Bronchial epithelial cell (primary cell): ENCODE measurements around the gene FTO. TPM values are rescaled to one million over a fixed set of nuclear protein-coding genes. Genes with fewer than 3 reads are reported as not detected.

Experiments used
- DNase-seq: peaks from one replicate; pipeline ENCODE4 v3.0.0-alpha.2; 2010; ENCODE audit warnings: low read depth
- FAIRE-seq: peaks from 2 replicates; lab custom pipeline; 2011; peaks lifted over from hg19 to GRCh38; lab: Jason Lieb, UNC
- H3K27me3 ChIP-seq: 2 replicates; pipeline ENCODE4 v1.5.1; 2011; ENCODE audit warnings: low read length; ENCODE audit not compliant: control insufficient read depth, insufficient read depth
- H3K36me3 ChIP-seq: 2 replicates; pipeline ENCODE4 v1.5.1; 2011; ENCODE audit warnings: low read length; ENCODE audit not compliant: control insufficient read depth, insufficient read depth
- H3K4me3 ChIP-seq: 2 replicates; pipeline ENCODE4 v1.5.1; 2011; ENCODE audit warnings: mild to moderate bottlenecking, low read depth, low read length, control low read depth
- CTCF ChIP-seq: IDR thresholded peaks from 2 replicates; pipeline ENCODE4 v1.5.1; 2011; ENCODE audit warnings: mild to moderate bottlenecking, moderate library complexity, low read length, control low read depth, inconsistent platforms; ENCODE audit not compliant: insufficient read depth, severe bottlenecking
- total RNA-seq: library from RNA; depleted of rRNA; stranded (reverse); fragments of >200 nt; gene quantifications from 2 replicates; pipeline ENCODE4 v1.2.1, GENCODE V29; 2014

Gene FTO
- total RNA-seq: 41.6 and 44.7 TPM in 2 replicates

GRCh38 chr16:53703590-53704444 is at the start of gene FTO, which contains the start of gene RPGRIP1L:
FTO (plus strand) TSS chr16:53704156.
RPGRIP1L (minus strand) TSS chr16:53703859; CDS start chr16:53700723, 3,136 bp downstream.
- Histone ChIP-seq H3K36me3 (no peaks in the 10 kb centered on the region), H3K4me3 (peak within 1 kb of the TSS; percentile 70), H3K27me3 (no peaks in the 10 kb centered on the region)
- DNase-seq (peak; percentile 98), FAIRE-seq (no peak)
- TF ChIP-seq CTCF: no peak

DNA sequence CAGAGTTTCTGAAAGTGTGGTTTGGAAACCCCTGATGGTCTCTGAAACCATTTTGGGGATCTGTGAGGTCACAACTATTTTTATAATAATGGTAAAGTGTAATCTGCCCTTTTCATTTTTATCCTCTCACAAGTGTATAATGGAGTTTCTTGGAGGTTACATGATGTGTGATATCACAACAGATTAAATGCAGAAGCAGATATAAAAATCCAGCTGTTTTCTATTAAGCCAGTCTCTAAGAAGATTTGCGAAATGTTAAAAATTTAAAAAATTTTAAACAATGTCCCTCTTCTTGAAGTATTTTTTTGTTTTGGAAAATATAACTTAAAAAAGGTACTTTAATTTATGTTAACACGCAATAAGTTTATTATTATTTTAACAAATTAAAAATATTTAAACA is 49.0 kb upstream of the FTO start:
- TF ChIP-seq CTCF: no peak
- Histone ChIP-seq H3K27me3 (no peaks in the 10 kb centered on the region), H3K4me3 (no peak overlapping the region), H3K36me3 (peaks cover 1% of the 10 kb centered on the region)
- DNase-seq (no peak), FAIRE-seq (no peak)

DNA sequence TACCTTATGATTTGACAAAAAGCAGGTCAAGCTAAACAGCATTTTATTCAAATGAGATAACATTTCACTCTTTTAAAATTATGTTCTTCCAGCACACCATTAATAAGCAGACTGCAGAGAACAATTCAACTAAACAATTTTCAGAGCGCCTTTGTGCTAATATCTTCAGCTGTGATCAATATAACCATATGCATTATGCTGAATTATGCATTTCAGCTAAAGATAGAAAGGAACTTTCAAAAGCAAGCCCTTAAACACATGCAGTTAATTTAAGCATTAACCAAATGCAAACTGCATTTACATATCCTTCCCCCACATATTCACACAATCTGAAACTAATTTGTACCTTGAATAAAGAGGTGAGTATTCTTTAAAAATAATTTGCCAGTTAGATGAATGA is 41.9 kb upstream of the FTO start:
- DNase-seq (no peak), FAIRE-seq (no peak)
- Histone ChIP-seq H3K27me3 (no peaks in the 10 kb centered on the region), H3K4me3 (no peak overlapping the region), H3K36me3 (no peaks in the 10 kb centered on the region)
- TF ChIP-seq CTCF: no peak

DNA sequence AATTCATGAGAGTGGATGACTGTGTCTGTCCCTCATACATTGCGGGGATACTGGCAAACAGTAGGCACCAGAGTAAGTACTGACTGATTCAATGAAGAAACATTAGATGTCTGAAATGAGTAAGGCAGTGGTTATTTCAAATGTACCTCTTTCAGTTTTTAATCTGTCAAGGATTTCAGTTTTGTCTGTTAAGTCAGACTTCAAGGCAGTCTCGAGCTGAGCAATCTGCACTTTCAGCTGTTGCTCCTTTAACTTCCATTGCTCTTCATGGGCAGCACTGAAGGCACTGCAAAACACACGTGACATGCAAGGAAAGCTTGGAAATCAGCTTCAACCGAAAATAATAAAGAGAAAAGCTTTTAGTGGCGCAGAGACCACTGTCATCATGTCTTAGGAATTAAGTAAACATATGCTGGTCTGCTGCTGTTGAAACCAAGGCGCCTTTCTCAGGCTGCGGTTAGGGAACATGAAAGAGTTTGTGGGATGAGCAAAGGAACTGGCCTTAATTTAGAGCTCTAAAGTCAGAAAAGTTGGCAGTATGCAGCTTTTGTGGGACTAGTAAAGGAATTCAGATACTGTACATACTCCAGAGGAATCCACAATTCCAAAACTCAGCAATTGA is 39.1 kb upstream of the FTO start:
- FAIRE-seq (no peak), DNase-seq (peak; percentile 5)

GRCh38 chr16:53666786-53667415 is 37.1 kb upstream of the FTO start:
- H3K36me3 ChIP-seq: no peaks in the 10 kb centered on the region
- no peaks in the 10 kb centered on the region for H3K27me3 ChIP-seq
- FAIRE-seq: no peak
- DNase-seq: no peak
- no peak overlapping the region for H3K4me3 ChIP-seq
- no peak for TF ChIP-seq CTCF

More for the DNA sequence above, 39.1 kb upstream of the FTO start:
- Histone ChIP-seq H3K4me3 (no peak overlapping the region), H3K36me3 (no peaks in the 10 kb centered on the region), H3K27me3 (no peaks in the 10 kb centered on the region)
- no peak for TF ChIP-seq CTCF
